GM19035 (cell line): ENCODE data around the gene VAV2.

Experiments
- ATAC-seq: cut with Tn5 transposase; IDR thresholded peaks from one replicate; pipeline ENCODE4 v1.9.1; 2021; ENCODE audit not compliant: unreplicated experiment

Gene VAV2

GRCh38 chr9:133718563-133719315 is 273.4 kb downstream of the VAV2 start:
- no peak for ATAC-seq

GRCh38 chr9:133717113-133718031 is 274.8 kb downstream of the VAV2 start:
- no peak for ATAC-seq

GRCh38 chr9:133716564-133717112 is 275.5 kb downstream of the VAV2 start:
- ATAC-seq, result no peak

GRCh38 chr9:133715866-133716563 is 276.1 kb downstream of the VAV2 start:
- ATAC-seq, result no peak

- no peak for ATAC-seq
Measured at GRCh38 chr9:133715295-133715865, 276.7 kb downstream of the VAV2 start.

GRCh38 chr9:133714606-133715294 is 277.4 kb downstream of the VAV2 start:
- no peak for ATAC-seq

- ATAC-seq, result no peak
Measured at GRCh38 chr9:133713960-133714495, 278.1 kb downstream of the VAV2 start.

- ATAC-seq, result no peak
Measured at GRCh38 chr9:133713150-133713959, 278.8 kb downstream of the VAV2 start.

GRCh38 chr9:133712221-133713100 is 279.7 kb downstream of the VAV2 start:
- ATAC-seq, result no peak
